Activated naive CD8-positive, alpha-beta T cell treated with anti-CD3 and anti-CD28 coated beads for 36 hours (primary cell): ENCODE data around the gene PRSS33. TPM values are rescaled to one million over a fixed set of nuclear protein-coding genes. Genes with fewer than 3 reads are reported as not detected.

ENCODE experiments used
- DNase-seq: peaks from one replicate; pipeline ENCODE4 v3.0.0; 2021
- H3K27ac Mint-ChIP-seq: one replicate; pipeline ENCODE4 v1.8.0; 2022; ENCODE audit warnings: mild to moderate bottlenecking, moderate library complexity, mixed read lengths
- H3K27me3 Mint-ChIP-seq: one replicate; pipeline ENCODE4 v1.8.0; 2022; ENCODE audit warnings: mild to moderate bottlenecking, mixed read lengths
- H3K36me3 Mint-ChIP-seq: one replicate; pipeline ENCODE4 v1.8.0; 2021; ENCODE audit warnings: mild to moderate bottlenecking, mixed read lengths
- H3K4me1 Mint-ChIP-seq: one replicate; pipeline ENCODE4 v1.8.0; 2021; ENCODE audit warnings: mixed read lengths
- H3K4me3 Mint-ChIP-seq: one replicate; pipeline ENCODE4 v1.8.0; 2022; ENCODE audit warnings: mild to moderate bottlenecking, moderate library complexity, mixed read lengths
- H3K9me3 Mint-ChIP-seq: one replicate; pipeline ENCODE4 v1.8.0; 2022; ENCODE audit warnings: mixed read lengths
- total RNA-seq, 2 experiments: library from RNA; stranded (reverse); gene quantifications; one replicate each; pipeline ENCODE4 v1.2.3, GENCODE V29; 2021

The PRSS33 gene
- total RNA-seq, 2 experiments from 2014 or later = 0.40 to 0.54 TPM

- Mint-ChIP-seq H3K27me3 (no peaks in the 10 kb centered on the region), H3K9me3 (no peaks in the 10 kb centered on the region), H3K4me1 (peaks cover 1% of the 10 kb centered on the region), H3K4me3 (no peak overlapping the region), H3K27ac (no peak overlapping the region), H3K36me3 (no peaks in the 10 kb centered on the region)
- no peak for DNase-seq
These were observed 47.5 kb downstream of the PRSS33 start for GRCh38 chr16:2739625-2740430.

- Mint-ChIP-seq H3K27ac (no peak overlapping the region), H3K4me1 (peaks cover 1% of the 10 kb centered on the region), H3K9me3 (no peaks in the 10 kb centered on the region), H3K27me3 (no peaks in the 10 kb centered on the region), H3K4me3 (no peak overlapping the region), H3K36me3 (no peaks in the 10 kb centered on the region)
- DNase-seq = no peak
These were observed 48.7 kb downstream of the PRSS33 start for GRCh38 chr16:2738615-2739014.

GRCh38 chr16:2737895-2738418, 49.4 kb downstream of the PRSS33 start:
- Mint-ChIP-seq H3K36me3 (no peaks in the 10 kb centered on the region), H3K27ac (no peak overlapping the region)
- no peak for DNase-seq

DNA sequence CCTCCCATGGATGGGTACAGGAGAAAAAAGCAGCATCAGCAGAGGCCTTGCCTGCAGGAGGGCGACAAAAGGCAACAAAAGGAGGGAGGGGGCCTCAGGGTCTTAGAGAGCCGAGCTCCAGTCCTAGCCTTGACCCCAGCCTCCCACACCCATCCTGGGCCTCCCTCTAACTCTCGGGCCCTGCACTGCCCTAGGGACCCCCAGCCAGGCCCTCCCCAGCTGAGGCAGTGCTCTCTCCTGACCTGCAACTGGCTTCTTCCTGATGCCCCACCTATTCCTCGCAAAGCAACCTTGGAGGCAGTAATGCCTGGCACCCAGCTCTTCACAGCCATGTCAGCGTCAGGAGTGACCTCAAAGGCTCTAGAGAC, 50.1 kb downstream of the PRSS33 start:
- no peaks in the 10 kb centered on the region for H3K36me3 Mint-ChIP-seq

More at GRCh38 chr16:2737895-2738418, 49.4 kb downstream of the PRSS33 start:
- peaks cover 1% of the 10 kb centered on the region for H3K4me1 Mint-ChIP-seq
- no peak overlapping the region for H3K4me3 Mint-ChIP-seq
- no peaks in the 10 kb centered on the region for H3K27me3 Mint-ChIP-seq
- no peaks in the 10 kb centered on the region for H3K9me3 Mint-ChIP-seq

GRCh38 chr16:2736476-2737237, 50.7 kb downstream of the PRSS33 start:
- H3K27me3 Mint-ChIP-seq = no peaks in the 10 kb centered on the region
- no peaks in the 10 kb centered on the region for H3K9me3 Mint-ChIP-seq
- H3K27ac Mint-ChIP-seq = no peak overlapping the region
- no peak for DNase-seq
- H3K36me3 Mint-ChIP-seq = no peaks in the 10 kb centered on the region
- no peak overlapping the region for H3K4me3 Mint-ChIP-seq
- H3K4me1 Mint-ChIP-seq = peaks cover 1% of the 10 kb centered on the region

More for the DNA sequence above, 50.1 kb downstream of the PRSS33 start:
- Mint-ChIP-seq H3K4me3 (no peak overlapping the region), H3K27ac (no peak overlapping the region), H3K4me1 (peaks cover 1% of the 10 kb centered on the region), H3K9me3 (no peaks in the 10 kb centered on the region), H3K27me3 (no peaks in the 10 kb centered on the region)
- no peak for DNase-seq

DNA sequence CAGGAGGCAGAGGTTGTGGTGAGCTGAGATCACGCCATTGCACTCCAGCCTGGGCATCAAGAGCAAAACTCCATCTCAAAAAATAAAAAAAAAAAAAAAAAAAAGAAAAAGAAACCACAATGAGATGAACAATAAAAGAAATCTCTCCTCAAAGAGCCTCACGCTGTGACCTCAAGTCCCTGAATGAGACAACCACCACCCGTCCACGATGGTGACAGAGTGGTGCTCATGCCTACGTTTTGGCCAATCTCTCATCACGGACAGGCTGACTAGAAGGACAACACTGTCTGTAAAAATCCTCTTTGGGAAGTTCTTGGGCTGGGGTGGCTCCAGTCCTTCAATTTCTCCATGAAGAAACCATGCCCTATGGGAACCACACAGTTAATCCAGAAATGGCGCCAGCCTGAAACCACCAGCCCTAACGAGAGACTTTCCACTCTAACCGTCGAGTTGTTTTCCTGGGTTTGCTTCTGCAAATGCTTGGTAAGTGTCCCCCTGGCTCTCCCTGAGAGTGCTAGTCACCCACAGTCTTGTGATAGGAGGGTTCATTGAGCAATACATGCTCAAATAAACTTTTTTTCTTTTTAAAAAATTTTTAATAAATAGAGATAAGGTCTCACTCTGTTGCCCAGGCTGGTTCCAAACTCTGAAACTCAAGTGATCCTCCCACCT, 52.4 kb downstream of the PRSS33 start:
- no peaks in the 10 kb centered on the region for H3K9me3 Mint-ChIP-seq
- H3K27ac Mint-ChIP-seq = no peak overlapping the region
- no peaks in the 10 kb centered on the region for H3K36me3 Mint-ChIP-seq
- H3K4me1 Mint-ChIP-seq = peaks cover 1% of the 10 kb centered on the region
- no peaks in the 10 kb centered on the region for H3K27me3 Mint-ChIP-seq
- no peak for DNase-seq
- no peak overlapping the region for H3K4me3 Mint-ChIP-seq

Other genes starting within 250 kb of the PRSS33 start
- gene PDPK1, start 249.5 kb downstream of the PRSS33 start, total RNA-seq = 10 to 100 TPM; 36.5 to 42.2 TPM
- gene KCTD5, start 105.0 kb downstream of the PRSS33 start, total RNA-seq = 10 to 100 TPM; 29.2 to 29.3 TPM
- 1 to 10 TPM; 1.9 to 2.0 TPM for gene PRSS27, start 67.3 kb downstream of the PRSS33 start, total RNA-seq
- gene SRRM2, start 34.9 kb downstream of the PRSS33 start, total RNA-seq = 100 to 1,000 TPM; 460 to 507 TPM
- gene ELOB, start 10.3 kb downstream of the PRSS33 start, total RNA-seq = 100 to 1,000 TPM; 267 to 291 TPM
- not detected for gene PRSS41, start 10.9 kb upstream of the PRSS33 start, total RNA-seq
- 10 to 100 TPM; 11.2 to 13.1 TPM for gene PRSS21, start 29.7 kb upstream of the PRSS33 start, total RNA-seq
- gene ZG16B, start 42.7 kb upstream of the PRSS33 start, total RNA-seq = 1 to 10 TPM; 1.1 to 1.6 TPM
- not detected for gene PRSS22, start 70.6 kb upstream of the PRSS33 start, total RNA-seq
- 10 to 100 TPM; 18.0 to 18.3 TPM for gene FLYWCH2, start 95.7 kb upstream of the PRSS33 start, total RNA-seq
- gene FLYWCH1, start 124.4 kb upstream of the PRSS33 start, total RNA-seq = 10 to 100 TPM; 24.3 to 26.1 TPM
- gene KREMEN2, start 176.7 kb upstream of the PRSS33 start, total RNA-seq = not detected
- gene PAQR4, start 181.8 kb upstream of the PRSS33 start, total RNA-seq = 10 to 100 TPM; 29.5 to 31.0 TPM
- gene PKMYT1, start 192.9 kb upstream of the PRSS33 start, total RNA-seq = 100 to 1,000 TPM; 144 to 145 TPM
- not detected for gene CLDN9, start 225.4 kb upstream of the PRSS33 start, total RNA-seq
- gene CLDN6, start 230.6 kb upstream of the PRSS33 start, total RNA-seq = not detected
- gene TNFRSF12A, start 232.8 kb upstream of the PRSS33 start, total RNA-seq = 1 to 10 TPM; 1.2 to 1.5 TPM
- gene HCFC1R1, start 236.4 kb upstream of the PRSS33 start, total RNA-seq = 10 to 100 TPM; 23.4 to 23.7 TPM
- gene THOC6, start 236.5 kb upstream of the PRSS33 start, total RNA-seq = 10 to 100 TPM; 48.7 to 53.1 TPM
- gene BICDL2, start 249.4 kb upstream of the PRSS33 start, total RNA-seq = under 1 TPM; 0.31 to 0.56 TPM